RWPE1 (cell line): ENCODE data around the gene CEP170B.

Experiments
- CTCF ChIA-PET: fragments of 350-600 bp; sonication (Branson Sonifier 250); formaldehyde crosslinking; extraction: SDS; loops from one replicate; lab custom pipeline; 2021; lab: Yijun Ruan, JAX
- POLR2A ChIA-PET: fragments of 400-600 bp; formaldehyde crosslinking; extraction: SDS; loops from one replicate; lab custom pipeline; 2020; ENCODE audit warnings: antibody characterized with exemption; ENCODE audit not compliant: low non-redundant PET; lab: Yijun Ruan, JAX
- DNase-seq: peaks from one replicate; pipeline ENCODE4 v3.0.0; 2012; ENCODE audit warnings: low spot score
- H3K27ac ChIP-seq: fragments of 450-650 bp; 2 replicates; pipeline ENCODE4 v1.5.1; 2017
- TF ChIP-seq, protein P1 (sequence below): fragments of 450-650 bp; conservative IDR thresholded peaks from 2 replicates; pipeline ENCODE4 v1.5.1; 2017; ENCODE audit warnings: low read depth, mild to moderate bottlenecking

CEP170B gene

DNA sequence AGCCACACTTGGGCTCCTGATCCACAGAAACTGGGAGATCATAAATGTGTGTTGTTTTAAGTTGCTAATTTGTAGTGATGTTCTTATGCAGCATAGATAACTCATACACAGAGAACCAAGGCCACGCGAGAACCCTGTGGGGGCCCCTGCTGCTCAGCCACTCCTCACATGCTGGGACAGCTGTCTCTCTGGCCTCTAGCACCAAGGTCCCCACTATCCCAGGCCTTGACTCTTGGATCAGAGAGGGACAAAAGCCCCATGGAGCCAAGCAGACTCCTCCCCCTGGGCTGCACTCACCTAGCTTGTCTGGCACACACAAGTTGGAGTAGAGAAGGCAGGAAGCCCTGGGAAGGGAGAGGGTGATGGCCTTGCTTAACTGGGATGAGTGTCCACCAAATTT is 70.9 kb downstream of the CEP170B start:
- ChIA-PET CTCF (no interaction called here), POLR2A (no interaction called here)
- TF ChIP-seq, protein P1, sequence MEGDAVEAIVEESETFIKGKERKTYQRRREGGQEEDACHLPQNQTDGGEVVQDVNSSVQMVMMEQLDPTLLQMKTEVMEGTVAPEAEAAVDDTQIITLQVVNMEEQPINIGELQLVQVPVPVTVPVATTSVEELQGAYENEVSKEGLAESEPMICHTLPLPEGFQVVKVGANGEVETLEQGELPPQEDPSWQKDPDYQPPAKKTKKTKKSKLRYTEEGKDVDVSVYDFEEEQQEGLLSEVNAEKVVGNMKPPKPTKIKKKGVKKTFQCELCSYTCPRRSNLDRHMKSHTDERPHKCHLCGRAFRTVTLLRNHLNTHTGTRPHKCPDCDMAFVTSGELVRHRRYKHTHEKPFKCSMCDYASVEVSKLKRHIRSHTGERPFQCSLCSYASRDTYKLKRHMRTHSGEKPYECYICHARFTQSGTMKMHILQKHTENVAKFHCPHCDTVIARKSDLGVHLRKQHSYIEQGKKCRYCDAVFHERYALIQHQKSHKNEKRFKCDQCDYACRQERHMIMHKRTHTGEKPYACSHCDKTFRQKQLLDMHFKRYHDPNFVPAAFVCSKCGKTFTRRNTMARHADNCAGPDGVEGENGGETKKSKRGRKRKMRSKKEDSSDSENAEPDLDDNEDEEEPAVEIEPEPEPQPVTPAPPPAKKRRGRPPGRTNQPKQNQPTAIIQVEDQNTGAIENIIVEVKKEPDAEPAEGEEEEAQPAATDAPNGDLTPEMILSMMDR, result no peak
- DNase-seq, result peak; percentile 13
- H3K27ac ChIP-seq, result peak overlapping the region; percentile 70

DNA sequence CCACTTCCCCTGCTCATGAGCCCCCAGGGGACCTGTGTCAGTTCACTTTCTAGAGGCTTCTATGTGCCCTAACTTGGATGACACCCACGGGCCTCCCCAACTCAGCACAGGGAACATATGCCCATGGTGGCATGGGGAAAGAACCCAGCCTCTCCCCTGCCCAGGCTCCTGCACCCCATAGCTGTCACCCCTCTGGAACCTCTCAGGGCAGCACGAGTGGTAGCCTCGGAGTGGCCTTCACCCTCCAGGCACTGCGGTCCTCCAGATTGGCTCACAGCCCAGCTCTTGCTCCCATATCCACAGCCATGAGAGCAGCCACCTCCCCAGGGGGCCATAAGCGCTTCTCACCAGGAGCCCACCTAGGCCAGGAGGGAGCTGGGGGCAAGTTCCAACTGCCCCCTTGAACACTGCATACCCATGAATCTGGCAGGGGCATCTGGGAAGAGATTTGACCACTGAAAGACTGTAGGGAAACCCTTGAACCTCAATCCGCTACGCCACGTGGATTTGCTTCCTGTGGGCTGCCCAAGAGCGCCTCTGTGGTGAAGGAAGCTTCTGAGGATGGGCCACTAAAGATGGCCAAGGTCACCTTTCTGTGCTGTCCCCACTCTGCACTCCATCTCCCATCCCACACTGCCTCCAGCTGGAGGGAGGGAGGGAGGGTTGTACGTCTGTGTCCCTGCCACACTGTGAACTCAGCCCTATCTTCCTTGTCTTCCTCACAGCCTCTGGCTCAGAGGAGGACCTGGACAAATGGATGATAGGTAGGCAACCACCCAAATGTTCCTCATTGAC is 71.5 kb downstream of the CEP170B start:
- no peak for DNase-seq
- CTCF ChIA-PET, result no interaction called here
- POLR2A ChIA-PET, result interaction anchor here (0.6 kb wide), 1 partner anchor 61 kb away, joined by 4 read pairs; no protein-coding TSS in a partner anchor

DNA sequence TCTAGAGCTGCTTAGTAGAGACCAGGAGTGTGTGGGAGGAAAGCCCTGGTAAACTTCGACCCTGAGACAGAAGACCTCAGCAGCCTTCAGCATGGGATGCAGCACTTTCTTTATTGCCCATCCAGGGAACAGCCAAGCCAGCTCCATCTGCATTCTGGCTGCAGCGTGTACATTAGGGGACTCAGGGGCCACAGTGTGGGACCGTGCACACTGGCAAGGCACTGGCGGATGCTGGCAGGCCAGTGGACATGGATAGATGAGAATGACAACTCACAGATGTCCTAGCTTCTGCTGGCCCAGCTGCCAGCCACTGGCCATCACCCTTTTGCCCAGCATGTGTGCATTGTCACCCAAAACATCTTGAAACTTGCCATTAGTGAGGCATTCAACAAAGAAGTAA is 72.1 kb downstream of the CEP170B start:
- ChIA-PET CTCF (interaction anchor here (0.6 kb wide), 1 partner anchor 289 kb away, joined by 6 read pairs; no protein-coding TSS in a partner anchor), POLR2A (interaction anchor here (0.6 to 0.7 kb wide), 4 partner anchors 44 to 696 kb away, joined by 3 to 4 read pairs (median 3); no protein-coding TSS in a partner anchor)
- TF ChIP-seq, protein P1, result no peak
- no peak for DNase-seq
- peak overlapping the region; percentile 70 for H3K27ac ChIP-seq

More for the DNA sequence above, 71.5 kb downstream of the CEP170B start:
- TF ChIP-seq, protein P1, result no peak
- H3K27ac ChIP-seq, result peak overlapping the region; percentile 70

DNA sequence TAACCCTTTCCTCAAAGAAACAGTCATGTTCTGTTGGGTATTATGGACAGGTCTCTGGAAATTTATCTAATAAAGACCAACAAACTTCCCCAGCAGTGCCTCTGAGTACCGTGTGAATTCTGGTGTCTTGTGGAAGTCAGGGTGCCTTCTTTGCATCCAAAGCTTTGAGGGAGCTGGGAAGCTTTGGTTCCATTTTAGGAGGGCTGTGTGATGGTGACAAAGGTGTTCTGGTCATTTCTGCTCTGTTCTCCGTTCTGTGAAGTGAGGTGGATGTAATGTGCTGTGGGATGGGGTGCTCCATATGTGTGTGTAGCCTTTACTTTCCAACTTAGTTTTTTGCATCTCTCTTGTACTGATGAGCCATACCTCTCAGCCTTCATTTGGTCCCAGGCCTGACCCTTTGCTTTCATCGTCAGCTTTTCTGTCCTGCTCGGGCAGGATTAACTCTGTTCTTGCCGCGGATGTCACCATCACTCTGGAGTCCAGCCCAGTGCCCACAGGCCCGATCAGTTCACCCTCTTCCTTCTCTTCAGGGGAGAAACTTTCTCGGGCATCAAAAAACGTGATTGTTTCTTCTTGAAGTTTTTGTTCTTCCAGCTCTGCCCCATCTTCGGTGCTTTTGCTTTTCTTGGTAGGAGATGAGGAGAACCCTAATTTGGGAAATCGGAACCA is 72.8 kb downstream of the CEP170B start:
- peak overlapping the region; percentile 26 for H3K27ac ChIP-seq
- CTCF ChIA-PET, result interaction anchor here (0.6 kb wide), 1 partner anchor 290 kb away, joined by 6 read pairs; no protein-coding TSS in a partner anchor
- DNase-seq, result no peak
- POLR2A ChIA-PET, result interaction anchor here (0.6 to 0.7 kb wide), 3 partner anchors 45 to 696 kb away, joined by 3 read pairs; no protein-coding TSS in a partner anchor
- TF ChIP-seq, protein P1, result no peak

DNA sequence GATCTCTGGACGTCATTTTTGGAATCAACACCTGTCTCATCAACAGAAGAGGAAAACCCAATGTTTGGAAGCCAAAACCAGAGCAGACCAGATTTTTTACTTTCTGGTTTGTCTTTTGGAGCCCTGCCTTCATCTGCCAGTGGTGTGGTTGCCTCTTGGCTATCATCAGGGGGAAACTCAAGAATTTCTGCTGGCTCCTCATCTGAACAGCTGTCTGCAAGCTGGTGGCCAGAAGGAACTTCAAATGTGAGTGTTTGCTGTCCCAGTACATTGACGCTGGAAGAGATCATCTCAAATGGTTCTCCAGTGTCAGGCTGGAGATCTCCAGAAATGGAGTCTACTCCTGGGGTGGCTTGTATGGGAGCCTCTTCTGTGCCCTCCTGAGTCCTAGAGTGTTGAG is 73.4 kb downstream of the CEP170B start:
- CTCF ChIA-PET, result no interaction called here
- H3K27ac ChIP-seq, result peak overlapping the region; percentile 26
- POLR2A ChIA-PET, result no interaction called here
- TF ChIP-seq, protein P1, result no peak
- DNase-seq, result no peak

DNA sequence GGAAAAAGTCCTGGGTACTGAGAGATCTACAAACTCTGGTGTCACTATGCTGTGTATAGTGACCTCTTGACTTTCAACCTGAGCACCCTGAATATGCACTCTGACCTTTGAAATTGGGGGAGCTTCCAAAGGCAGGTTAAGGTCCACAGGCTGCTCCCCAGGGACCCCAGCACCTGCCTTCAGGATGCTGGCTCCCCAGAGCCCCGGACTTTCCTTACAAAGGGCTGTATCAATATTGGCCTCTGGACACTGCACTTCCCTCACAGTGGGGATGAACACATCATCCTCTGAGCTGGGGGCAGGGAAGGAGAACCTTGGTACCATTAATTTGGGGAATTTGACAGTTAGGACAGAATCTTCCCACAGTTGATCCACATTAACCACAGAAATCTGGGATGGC is 73.9 kb downstream of the CEP170B start:
- H3K27ac ChIP-seq, result peak overlapping the region; percentile 26
- TF ChIP-seq, protein P1, result no peak
- ChIA-PET POLR2A (no interaction called here), CTCF (no interaction called here)
- DNase-seq, result no peak
